Thymus (tissue), 11 donors: ENCODE results near the gene SPHK2. TPM values are rescaled to one million over a fixed set of nuclear protein-coding genes. Genes with fewer than 3 reads are reported as not detected.

Experiments used
- DNase-seq, 9 donors: peaks; one replicate each; pipeline ENCODE4 v3.0.0-alpha.2; 2013; ENCODE audit warnings: low spot score in 9 of 9, low read depth in 6 of 9, missing footprints in 1 of 9
- H3K27ac ChIP-seq, 2 donors: one replicate each; pipeline ENCODE4 v1.5.1; 2013; ENCODE audit warnings: control low read depth in 1 of 2, low read depth in 1 of 2, low read length in 1 of 2, mild to moderate bottlenecking in 1 of 2, moderate library complexity in 1 of 2
- H3K27me3 ChIP-seq, 2 donors: one replicate each; pipeline ENCODE4 v1.5.1; 2013; ENCODE audit warnings: low read length in 1 of 2; ENCODE audit not compliant: control insufficient read depth in 2 of 2, insufficient read depth in 1 of 2
- H3K36me3 ChIP-seq, 2 donors: one replicate each; pipeline ENCODE4 v1.5.1; 2013; ENCODE audit warnings: low read length in 1 of 2, mild to moderate bottlenecking in 1 of 2, moderate library complexity in 1 of 2; ENCODE audit not compliant: control insufficient read depth in 2 of 2, insufficient read depth in 2 of 2
- H3K4me1 ChIP-seq, 2 donors: one replicate each; pipeline ENCODE4 v1.5.1; 2013; ENCODE audit warnings: low read length in 2 of 2; ENCODE audit not compliant: control insufficient read depth in 2 of 2, insufficient read depth in 2 of 2
- H3K4me3 ChIP-seq, 2 donors: one replicate each; pipeline ENCODE4 v1.5.1; 2013; ENCODE audit warnings: low read length in 2 of 2, control low read depth in 1 of 2, mild to moderate bottlenecking in 1 of 2
- H3K9me3 ChIP-seq, 2 donors: one replicate each; pipeline ENCODE4 v1.5.1; 2013; ENCODE audit warnings: low read length in 1 of 2, mild to moderate bottlenecking in 1 of 2; ENCODE audit not compliant: control insufficient read depth in 2 of 2, insufficient read depth in 1 of 2
- WGBS: extraction: QIAGEN DNeasy Blood & Tissue Kit; methylation state at CpG from one replicate; pipeline ENCODE4 v1.1.7; 2013; 5-methylcytosine and 5-hydroxymethylcytosine counted together
- polyA plus RNA-seq: library from polyadenylated mRNA; stranded (reverse); fragments of 200-250 nt; gene quantifications from one replicate; pipeline ENCODE4 v1.2.3, GENCODE V29; 2013
- total RNA-seq: library from RNA; stranded (reverse); fragments of 120-200 nt; gene quantifications from one replicate; pipeline ENCODE4 v1.2.4, GENCODE V29; 2013
- donor health status: healthy.

The SPHK2 gene
- total and polyA plus RNA-seq, 2 donors = 4.6 to 13.4 TPM

DNA sequence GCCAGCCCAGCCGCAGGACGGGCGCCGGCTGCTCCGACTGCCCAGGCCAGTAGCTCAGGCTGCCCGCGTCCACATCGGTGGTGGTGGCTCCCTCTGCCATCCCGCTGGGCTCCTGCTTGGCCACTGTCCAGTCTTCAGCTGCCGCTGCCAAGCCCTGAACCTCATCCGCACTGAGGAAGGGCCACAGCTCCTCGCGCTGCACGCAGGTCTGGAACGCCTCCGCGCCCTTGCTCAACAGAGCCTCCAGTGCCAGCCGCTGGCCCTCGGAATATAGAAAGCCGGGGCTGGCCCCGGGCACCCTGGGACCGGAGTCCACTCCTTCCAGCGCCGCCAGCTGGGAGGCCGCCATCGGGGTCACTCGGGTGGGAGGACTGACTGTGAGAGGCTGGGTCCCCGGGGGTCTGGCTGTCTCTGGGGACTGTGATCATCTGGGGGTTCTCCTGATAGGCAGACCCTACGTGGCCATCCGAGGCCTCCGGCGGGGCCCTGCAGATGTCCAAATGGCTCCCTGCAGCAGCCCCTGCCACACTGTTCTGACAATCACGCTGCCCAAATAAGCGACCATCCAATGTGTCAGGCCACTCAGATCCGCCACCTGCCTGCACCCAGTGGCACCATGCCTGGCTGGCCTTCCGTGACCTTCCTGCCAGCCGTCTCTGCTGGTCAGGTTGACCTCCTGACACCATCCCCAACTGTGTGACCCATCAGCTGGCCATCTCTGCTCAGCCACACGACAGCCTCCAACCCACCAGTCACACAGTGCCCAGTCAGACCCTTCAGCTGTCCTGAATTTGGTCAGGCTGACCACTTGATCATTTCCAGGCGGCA is 6.1 kb upstream of the SPHK2 start:
- no peak overlapping the region for H3K27ac ChIP-seq
- H3K9me3 ChIP-seq = no peaks in the 10 kb centered on the region
- 96% methylated on average over 39 of the region's 39 CpGs for WGBS
- peaks cover 11 to 21% of the 10 kb centered on the region in 2 donors for H3K4me1 ChIP-seq
- DNase-seq = no peak
- H3K36me3 ChIP-seq = peaks cover 34 to 40% of the 10 kb centered on the region in 2 donors
- no peaks in the 10 kb centered on the region for H3K27me3 ChIP-seq
- H3K4me3 ChIP-seq = no peak overlapping the region

DNA sequence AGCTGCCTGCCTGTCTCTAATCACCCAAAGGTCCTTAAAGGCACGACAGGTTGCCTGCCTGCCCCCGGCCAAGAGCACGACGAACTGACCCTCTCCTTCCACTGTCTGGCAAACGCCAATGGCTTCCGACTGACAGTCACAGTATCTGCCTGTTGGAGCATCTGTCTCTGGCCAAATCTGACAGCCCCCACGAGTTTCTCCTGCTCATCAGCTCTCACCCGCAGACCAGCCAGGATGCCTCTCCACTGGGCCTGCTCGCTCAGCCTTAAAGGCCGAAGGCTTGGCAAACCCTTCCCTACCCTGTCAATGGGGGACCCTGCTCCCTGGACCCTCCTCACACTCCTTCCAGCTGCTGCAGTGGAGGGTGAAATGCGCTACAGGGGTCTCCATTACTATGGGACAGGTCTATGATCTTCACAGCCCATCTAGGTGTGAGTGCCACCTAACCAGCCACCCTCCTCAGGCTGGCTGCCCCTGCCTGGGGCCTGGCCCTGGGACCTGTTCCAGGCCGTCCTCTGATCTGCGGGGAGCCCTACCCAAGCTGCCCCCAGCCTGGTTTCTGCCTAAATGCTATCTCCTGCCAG is 5.4 kb upstream of the SPHK2 start:
- H3K27me3 ChIP-seq = no peaks in the 10 kb centered on the region
- DNase-seq = no peak
- 93% methylated on average over 13 of the region's 13 CpGs for WGBS
- H3K27ac ChIP-seq = no peak overlapping the region
- H3K4me1 ChIP-seq = peaks cover 11 to 21% of the 10 kb centered on the region in 2 donors
- no peak overlapping the region for H3K4me3 ChIP-seq
- H3K36me3 ChIP-seq = peaks cover 34 to 40% of the 10 kb centered on the region in 2 donors
- H3K9me3 ChIP-seq = no peaks in the 10 kb centered on the region

DNA sequence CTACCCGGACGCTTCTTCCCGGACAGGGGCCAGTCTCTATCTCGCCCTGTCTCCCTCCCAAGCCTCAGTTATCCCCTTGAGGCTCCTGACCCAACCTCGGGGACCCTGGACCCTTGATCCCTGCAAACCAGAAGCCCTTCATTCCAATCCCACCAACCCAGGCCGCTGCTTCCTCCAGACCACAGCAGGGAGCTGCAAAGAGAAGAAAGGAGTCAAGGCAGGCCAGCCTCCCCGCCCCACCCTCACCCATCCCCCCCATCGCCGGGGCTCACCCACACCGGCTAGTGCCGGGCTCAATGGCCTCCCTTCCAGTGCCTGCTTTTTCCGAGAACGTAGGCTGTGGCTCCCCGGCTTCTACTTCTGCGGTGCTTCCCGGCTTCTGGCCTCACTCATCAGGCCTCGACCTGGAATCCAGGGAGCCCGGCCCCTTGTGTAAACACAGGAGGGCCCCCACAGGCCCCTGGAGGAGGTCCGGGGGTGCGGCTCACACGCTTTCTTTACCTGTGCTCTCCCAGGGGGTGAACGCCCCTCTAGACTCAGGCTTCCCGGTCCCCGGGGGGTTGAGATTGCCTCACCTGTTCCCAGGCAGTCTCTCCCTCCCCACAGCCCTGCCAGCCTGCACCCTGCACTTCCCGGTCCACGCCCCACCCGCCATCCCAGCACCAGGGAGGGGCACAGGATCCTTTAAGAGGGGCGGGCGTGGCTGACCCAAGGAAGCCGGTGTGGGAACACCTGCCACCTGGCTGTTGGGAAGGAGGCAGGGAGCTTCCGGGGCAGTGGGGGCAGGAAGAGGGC is 4.7 kb upstream of the SPHK2 start, which contains the start of gene FAM83E:
Gene FAM83E (minus strand): TSS at position 641 of the 795 bp plus-strand sequence. CDS start 1,704 bp downstream, outside the sequence.
- H3K27ac ChIP-seq = peak within 1 kb of the TSS in 1 of 2 donors; percentile 31
- no peak within 1 kb of the TSS for H3K4me3 ChIP-seq
- no peak for DNase-seq
- peaks cover 34 to 40% of the 10 kb centered on the region in 2 donors for H3K36me3 ChIP-seq
- 90% methylated on average over 31 of the region's 31 CpGs for WGBS
- H3K27me3 ChIP-seq = no peaks in the 10 kb centered on the region
- H3K4me1 ChIP-seq = peaks cover 11 to 23% of the 10 kb centered on the region in 2 donors
- no peaks in the 10 kb centered on the region for H3K9me3 ChIP-seq

DNA sequence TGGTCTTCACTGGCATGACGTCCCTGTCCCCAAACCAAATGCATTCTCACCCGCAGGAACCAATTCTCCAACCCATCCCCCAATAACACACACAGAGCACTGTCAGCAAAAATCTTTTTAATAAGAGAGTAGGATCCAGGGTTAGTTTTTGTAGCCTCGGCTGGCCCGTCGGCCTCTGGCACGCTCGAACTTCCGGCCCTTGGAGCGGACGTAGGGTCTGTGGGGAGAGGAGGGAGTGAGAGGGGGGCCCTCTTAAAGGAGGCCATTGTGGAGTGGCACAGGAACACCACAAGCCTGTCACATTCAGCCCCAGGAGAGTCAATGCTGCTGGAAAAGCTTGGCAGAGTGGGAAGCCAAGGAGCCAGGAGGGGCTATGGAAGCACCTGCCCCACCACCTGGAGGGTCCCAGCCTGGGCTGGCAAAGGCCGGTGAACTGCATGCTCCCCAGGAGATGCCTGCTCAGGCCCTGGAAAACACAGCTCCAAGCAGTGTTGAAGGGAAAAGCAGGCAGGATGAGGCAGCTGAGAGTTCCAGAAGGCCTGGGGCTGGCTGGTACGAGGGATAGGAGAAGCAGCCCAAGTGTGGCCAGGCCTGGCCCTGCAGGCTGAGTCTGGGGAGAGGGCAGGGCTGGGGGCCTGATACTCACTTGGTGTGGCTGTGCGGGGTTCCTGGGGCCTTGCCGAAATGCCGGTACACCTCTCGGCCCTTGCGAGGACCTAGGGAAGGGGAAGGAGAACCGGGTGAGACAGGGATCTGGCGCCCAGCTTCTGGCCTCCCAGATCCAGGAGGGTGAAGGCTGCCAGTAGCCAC is 3.9 kb upstream of the SPHK2 start:
- Histone ChIP-seq H3K27ac (peak overlapping the region in 1 of 2 donors; percentile 31), H3K36me3 (peaks cover 34 to 40% of the 10 kb centered on the region in 2 donors), H3K9me3 (no peaks in the 10 kb centered on the region), H3K27me3 (no peaks in the 10 kb centered on the region), H3K4me1 (peaks cover 11 to 30% of the 10 kb centered on the region in 2 donors), H3K4me3 (no peak overlapping the region)
- 94% methylated on average over 19 of the region's 19 CpGs for WGBS
- DNase-seq = no peak

DNA sequence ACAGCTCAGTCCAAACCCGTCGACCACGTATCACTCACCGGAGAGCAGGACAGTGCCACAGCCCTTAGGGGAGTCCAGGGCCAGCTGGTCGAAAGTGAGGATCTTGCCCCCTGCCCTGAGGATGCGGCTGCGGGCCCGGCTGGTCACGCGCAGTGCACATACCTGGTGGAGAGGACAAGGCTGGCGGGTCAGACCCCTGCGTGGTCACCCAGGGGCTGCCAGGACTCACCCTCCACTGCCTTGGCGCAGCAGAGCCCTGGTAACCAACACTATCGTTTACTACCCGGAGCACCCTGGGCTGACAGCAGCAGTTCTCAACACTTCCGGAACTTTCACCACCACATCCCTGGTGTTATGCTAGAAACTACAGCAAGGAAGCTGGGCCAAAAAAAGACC is 3.3 kb upstream of the SPHK2 start:
- H3K27me3 ChIP-seq = no peaks in the 10 kb centered on the region
- H3K4me1 ChIP-seq = peaks cover 11 to 30% of the 10 kb centered on the region in 2 donors
- no peak for DNase-seq
- no peak overlapping the region for H3K27ac ChIP-seq
- H3K36me3 ChIP-seq = peaks cover 34 to 40% of the 10 kb centered on the region in 2 donors
- WGBS = 96% methylated on average over 16 of the region's 16 CpGs
- no peak overlapping the region for H3K4me3 ChIP-seq
- H3K9me3 ChIP-seq = no peaks in the 10 kb centered on the region

DNA sequence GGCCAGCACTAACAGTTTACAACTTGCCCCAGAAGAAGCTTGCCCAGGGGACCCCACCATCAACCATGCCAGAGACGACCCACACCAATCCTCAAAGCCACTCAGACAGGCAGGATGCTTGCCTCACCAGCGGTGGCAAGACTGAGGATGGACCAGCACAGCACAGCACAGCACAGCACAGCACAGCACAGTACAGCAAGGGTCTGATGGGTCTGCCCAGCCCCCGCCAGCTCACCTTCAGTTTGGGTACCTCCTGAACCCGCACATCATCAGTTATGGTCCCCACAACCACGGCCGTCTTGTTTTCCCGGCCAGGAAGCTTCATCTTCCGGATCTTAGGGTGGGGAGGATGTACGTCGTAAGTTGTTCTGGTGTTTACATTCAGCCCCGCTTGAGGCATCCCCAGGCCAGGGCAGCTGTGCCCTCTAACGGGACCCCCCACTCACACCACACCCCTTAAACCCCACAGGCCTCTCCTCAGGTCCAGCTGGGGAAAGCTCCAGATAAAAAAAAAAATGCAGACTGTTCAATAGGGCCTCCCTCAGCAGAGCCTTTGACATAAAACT is 2.7 kb upstream of the SPHK2 start:
- peaks cover 34 to 40% of the 10 kb centered on the region in 2 donors for H3K36me3 ChIP-seq
- H3K27ac ChIP-seq = no peak overlapping the region
- H3K27me3 ChIP-seq = no peaks in the 10 kb centered on the region
- H3K9me3 ChIP-seq = no peaks in the 10 kb centered on the region
- 92% methylated on average over 12 of the region's 12 CpGs for WGBS
- H3K4me1 ChIP-seq = peaks cover 11 to 30% of the 10 kb centered on the region in 2 donors
- H3K4me3 ChIP-seq = no peak overlapping the region
- DNase-seq = no peak

DNA sequence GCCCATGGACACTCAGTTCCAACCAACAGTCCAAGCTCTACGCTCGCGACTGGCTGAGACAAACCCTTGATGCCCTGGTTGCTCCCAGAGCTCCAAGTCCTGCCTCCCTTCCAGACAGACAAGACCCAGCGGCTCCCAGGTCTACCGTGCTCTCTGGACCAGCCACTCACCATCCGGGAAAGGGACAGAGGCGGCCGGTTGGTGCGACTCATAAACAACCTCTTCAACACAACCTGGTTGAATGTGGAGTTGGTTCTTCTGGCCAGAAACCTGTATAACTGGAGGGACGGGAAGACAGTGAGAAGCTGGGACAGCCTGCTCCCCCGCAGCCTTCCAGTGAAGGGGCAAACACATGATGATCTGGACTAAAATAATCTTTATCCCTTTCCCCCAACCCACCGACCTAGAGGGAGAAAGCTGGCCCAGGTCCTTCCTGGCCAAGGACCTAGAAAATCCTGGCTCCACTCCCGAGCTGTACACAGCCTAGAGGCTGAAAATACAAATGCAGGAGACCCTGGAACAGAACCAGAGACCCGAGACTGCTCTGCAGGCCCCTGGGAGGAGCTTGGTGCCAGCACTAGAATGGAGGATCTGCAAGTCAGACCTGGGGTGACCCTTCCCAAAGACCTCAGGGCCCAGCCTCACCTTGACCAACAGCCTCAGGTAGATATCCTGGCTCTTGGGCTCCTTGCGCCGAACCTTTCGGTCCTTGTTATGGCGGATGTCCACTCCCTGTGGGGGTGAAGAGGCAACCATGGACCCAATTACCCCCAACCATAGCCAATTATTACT is 2.0 kb upstream of the SPHK2 start:
- peaks cover 11 to 30% of the 10 kb centered on the region in 2 donors for H3K4me1 ChIP-seq
- DNase-seq = no peak
- H3K27ac ChIP-seq = peak overlapping the region in 1 of 2 donors; percentile 36
- H3K36me3 ChIP-seq = peaks cover 34 to 40% of the 10 kb centered on the region in 2 donors
- 92% methylated on average over 18 of the region's 18 CpGs for WGBS
- no peaks in the 10 kb centered on the region for H3K9me3 ChIP-seq
- H3K4me3 ChIP-seq = peak overlapping the region; percentile 81 to 87
- H3K27me3 ChIP-seq = no peaks in the 10 kb centered on the region
